HCT116 (cell line): Measurements from ENCODE around the gene FGF18. TPM values are rescaled to one million over a fixed set of nuclear protein-coding genes. Genes with fewer than 3 reads are reported as not detected.

ENCODE experiments used
- ATAC-seq: fragments of 200-7000 bp; cut with Tn5 transposase; 2 replicates; pipeline ENCODE4 v1.9.1; 2020; ENCODE audit warnings: mild to moderate bottlenecking, moderate library complexity
- BruUV-seq: library from RNA; stranded (reverse); fragments of 400-500 nt; replicated peaks from 2 replicates; lab custom pipeline; 2021; lab: Mats Ljungman, UMichigan
- CTCF ChIA-PET: fragments of 300-600 bp; sonication (Branson Sonifier 250); formaldehyde crosslinking; loops from one replicate; lab custom pipeline; 2021; ENCODE audit warnings: antibody characterized with exemption; lab: Charles Lee
- POLR2A ChIA-PET: fragments of 300-600, 350-600 bp; sonication (Branson Sonifier 250); formaldehyde crosslinking; loops from one replicate; lab custom pipeline; 2021; ENCODE audit warnings: antibody characterized with exemption; lab: Charles Lee
- RAD21 ChIA-PET, 2 experiments: fragments of 300-600 bp; sonication (Branson Sonifier 250); formaldehyde crosslinking; loops; one replicate each; lab custom pipeline; 2023; ENCODE audit warnings: low total read pairs in 2 of 2; ENCODE audit not compliant: uncharacterized antibody in 2 of 2, unreplicated experiment in 2 of 2, low non-redundant PET in 1 of 2; lab: Charles Lee
- DNase-seq: peaks from one replicate; pipeline ENCODE4 v3.0.0-alpha.2; 2010; ENCODE audit warnings: low read depth, low spot score
- H2AFZ ChIP-seq: fragments of 200-600 bp; shearing (Covaris generic), sonication (generic); 2 replicates; pipeline ENCODE4 v1.6.1; 2017; ENCODE audit warnings: low read depth, mixed run types, mixed read lengths, antibody characterized with exemption, low read length; ENCODE audit not compliant: poor library complexity, severe bottlenecking
- H3K27ac ChIP-seq: 2 replicates; pipeline ENCODE4 v1.5.1; 2012; ENCODE audit warnings: low read depth, low read length
- H3K27me3 ChIP-seq: fragments of 200-600 bp; sonication (generic); 2 replicates; pipeline ENCODE4 v1.6.1; 2016; ENCODE audit warnings: mixed run types, low read length, mixed read lengths; ENCODE audit not compliant: insufficient read depth
- H3K36me3 ChIP-seq, 2 experiments: fragments of 200-500 bp in 1 of 2; fragments of 200-600 bp in 1 of 2; sonication (Bioruptor generic) in 1 of 2; sonication (generic) in 1 of 2; 2 replicates each; pipeline versions ENCODE4 v1.5.1 to v1.6.1; 2014 to 2016; ENCODE audit warnings: low read length in 2 of 2, inconsistent platforms in 1 of 2, mixed read lengths in 1 of 2, mixed run types in 1 of 2; ENCODE audit not compliant: insufficient read depth in 2 of 2, control insufficient read depth in 1 of 2
- H3K4me1 ChIP-seq, 2 experiments: fragments of 200-600 bp in 1 of 2; sonication (generic) in 1 of 2; 2 replicates each; pipeline versions ENCODE4 v1.5.1 to v1.6.1; 2012 to 2017; ENCODE audit warnings: low read length in 2 of 2, inconsistent platforms in 1 of 2, mild to moderate bottlenecking in 1 of 2, mixed read lengths in 1 of 2, mixed run types in 1 of 2, moderate library complexity in 1 of 2; ENCODE audit not compliant: insufficient read depth in 2 of 2, control insufficient read depth in 1 of 2
- H3K4me2 ChIP-seq: fragments of 200-600 bp; sonication (generic); 2 replicates; pipeline ENCODE4 v1.6.1; 2017; ENCODE audit warnings: mixed run types, low read length, mixed read lengths
- H3K4me3 ChIP-seq, 2 experiments: fragments of 200-600 bp in 1 of 2; sonication (generic) in 1 of 2; replicated peaks in 1 of 2; 2 replicates each; pipeline ENCODE4 v1.5.1; 2011 to 2016; ENCODE audit warnings: low read length in 2 of 2, control low read depth in 1 of 2, low read depth in 1 of 2, mild to moderate bottlenecking in 1 of 2, mixed read lengths in 1 of 2, mixed run types in 1 of 2
- H3K79me2 ChIP-seq: fragments of 200-600 bp; sonication (generic); 2 replicates; pipeline ENCODE4 v1.6.1; 2017; ENCODE audit warnings: mild to moderate bottlenecking, mixed run types, low read length, moderate library complexity, mixed read lengths; ENCODE audit not compliant: insufficient read depth
- H3K9ac ChIP-seq: fragments of 200-600 bp; sonication (generic); 2 replicates; pipeline ENCODE4 v1.6.1; 2016; ENCODE audit warnings: low read length, mixed read lengths
- H3K9me2 ChIP-seq: fragments of 200-600 bp; sonication (generic), shearing (Covaris generic); 2 replicates; pipeline ENCODE4 v1.6.1; 2017; ENCODE audit warnings: mixed run types, mild to moderate bottlenecking, moderate library complexity; ENCODE audit not compliant: insufficient read depth
- H3K9me3 ChIP-seq, 2 experiments: fragments of 200-500 bp in 1 of 2; fragments of 200-600 bp in 1 of 2; sonication (Bioruptor generic) in 1 of 2; sonication (generic) in 1 of 2; 2 replicates each; pipeline ENCODE4 v1.6.1; 2014 to 2017; ENCODE audit warnings: low read length in 2 of 2, mixed read lengths in 2 of 2, inconsistent platforms in 1 of 2, low read depth in 1 of 2, mild to moderate bottlenecking in 1 of 2, mixed run types in 1 of 2, moderate library complexity in 1 of 2; ENCODE audit not compliant: control insufficient read depth in 1 of 2, insufficient read depth in 1 of 2
- H4K20me1 ChIP-seq: fragments of 200-600 bp; sonication (generic), shearing (Covaris generic); 2 replicates; pipeline ENCODE4 v1.6.1; 2017; ENCODE audit warnings: mixed run types, mild to moderate bottlenecking, moderate library complexity; ENCODE audit not compliant: insufficient read depth
- EZH2phosphoT487 ChIP-seq: fragments of 200-600 bp; IDR thresholded peaks from 2 replicates; pipeline ENCODE4 v1.6.1; 2018; ENCODE audit warnings: antibody characterized with exemption, borderline replicate concordance
- FOSL1 ChIP-seq: IDR thresholded peaks from 2 replicates; pipeline ENCODE4 v1.6.1; 2012; ENCODE audit warnings: low read depth
- POLR2AphosphoS5 ChIP-seq: IDR thresholded peaks from 2 replicates; pipeline ENCODE4 v1.6.1; 2011; ENCODE audit warnings: mild to moderate bottlenecking, low read depth, low read length, moderate library complexity
- SRF ChIP-seq: IDR thresholded peaks from 2 replicates; pipeline ENCODE4 v1.6.1; 2012; ENCODE audit warnings: low read depth
- TCF7L2 ChIP-seq: IDR thresholded peaks from 2 replicates; pipeline ENCODE4 v1.7.0; 2011; ENCODE audit warnings: borderline replicate concordance, inconsistent platforms; ENCODE audit not compliant: insufficient read depth, insufficient read length; ENCODE audit errors: extremely low read depth
- YY1 ChIP-seq: IDR thresholded peaks from 2 replicates; pipeline ENCODE4 v1.6.1; 2011; ENCODE audit warnings: low read length, low read depth, moderate library complexity, mild to moderate bottlenecking; ENCODE audit not compliant: insufficient replicate concordance; ENCODE audit errors: extremely low read depth
- ZFX ChIP-seq: fragments of 450-650 bp; IDR thresholded peaks from 2 replicates; pipeline ENCODE4 v1.6.1; 2017
- ZNF274 ChIP-seq: fragments of 200-500 bp; sonication (Bioruptor generic); IDR thresholded peaks from 2 replicates; pipeline ENCODE4 v1.6.1; 2014; ENCODE audit warnings: mild to moderate bottlenecking, low read depth, low read length, inconsistent platforms
- intact Hi-C: fragments of 100-400 bp; cut with micrococcal nuclease; formaldehyde crosslinking; loops from 2 replicates; pipeline ENCODE4 v1.10.0; 2022
- total RNA-seq: library from RNA; stranded (reverse); gene quantifications from one replicate; pipeline ENCODE4 v1.2.1, GENCODE V29; 2021; ENCODE audit not compliant: unreplicated experiment
- TF ChIP-seq, protein P1 (sequence below): IDR thresholded peaks from 2 replicates; pipeline ENCODE4 v1.6.1; 2012; ENCODE audit warnings: low read depth
- TF ChIP-seq, protein P2 (sequence below), 3 experiments: fragments of 200-600 bp in 1 of 3; sonication (generic) in 1 of 3; IDR thresholded peaks in 2 of 3; conservative IDR thresholded peaks in 1 of 3; 2 replicates each; pipeline ENCODE4 v1.5.1; 2012 to 2017; ENCODE audit warnings: low read depth in 2 of 3, low read length in 2 of 3, antibody characterized with exemption in 1 of 3, borderline replicate concordance in 1 of 3, control low read depth in 1 of 3, mild to moderate bottlenecking in 1 of 3, mixed read lengths in 1 of 3, mixed run types in 1 of 3, moderate library complexity in 1 of 3; ENCODE audit not compliant: insufficient read depth in 1 of 3
- TF ChIP-seq, protein P3 (sequence below): IDR thresholded peaks from 2 replicates; pipeline ENCODE4 v1.6.1; 2011; ENCODE audit warnings: mild to moderate bottlenecking, low read length, moderate library complexity; ENCODE audit not compliant: insufficient replicate concordance; ENCODE audit errors: extremely low read depth

The FGF18 gene
- total RNA-seq, 1 experiment from 2014 or later: 0.96 TPM

DNA sequence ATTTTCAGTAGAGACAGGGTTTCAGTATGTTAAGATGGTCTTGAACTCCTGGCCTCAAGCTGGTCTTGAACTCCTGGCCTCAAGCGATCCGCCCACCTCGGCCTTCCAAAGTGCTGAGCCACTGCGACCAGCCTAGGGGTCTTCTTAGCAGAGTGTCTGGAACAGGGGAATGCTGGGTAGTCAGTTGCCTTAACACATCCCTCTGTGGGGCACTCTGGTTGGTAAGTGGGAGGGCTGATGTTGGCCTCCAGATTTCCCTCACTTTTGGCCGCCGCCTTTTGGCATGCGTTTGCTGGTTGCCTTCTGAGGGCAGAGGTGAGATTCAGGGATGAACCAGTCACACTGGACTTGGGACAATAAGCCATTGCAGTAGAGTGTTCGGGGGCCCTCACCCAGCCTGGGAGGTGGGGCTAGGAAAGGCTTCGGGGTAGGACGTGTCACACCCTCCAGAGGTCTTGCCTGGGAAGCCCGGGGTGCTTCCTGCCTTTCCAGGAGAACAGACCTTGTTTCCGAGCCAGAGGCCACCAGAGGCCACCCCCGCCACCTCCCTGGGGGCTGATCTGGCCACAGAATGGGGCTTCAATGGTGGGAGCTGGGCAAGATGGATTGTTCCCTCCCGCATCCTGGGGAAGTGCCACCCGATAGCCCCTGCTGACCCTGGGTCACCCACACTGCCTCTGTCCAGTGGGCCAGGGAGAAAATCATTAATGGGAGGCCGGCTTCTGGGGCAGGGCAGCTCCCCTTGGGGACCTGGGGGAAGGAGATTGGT lies 13.3 kb downstream of the FGF18 start (continued):
- TF ChIP-seq, protein P1, sequence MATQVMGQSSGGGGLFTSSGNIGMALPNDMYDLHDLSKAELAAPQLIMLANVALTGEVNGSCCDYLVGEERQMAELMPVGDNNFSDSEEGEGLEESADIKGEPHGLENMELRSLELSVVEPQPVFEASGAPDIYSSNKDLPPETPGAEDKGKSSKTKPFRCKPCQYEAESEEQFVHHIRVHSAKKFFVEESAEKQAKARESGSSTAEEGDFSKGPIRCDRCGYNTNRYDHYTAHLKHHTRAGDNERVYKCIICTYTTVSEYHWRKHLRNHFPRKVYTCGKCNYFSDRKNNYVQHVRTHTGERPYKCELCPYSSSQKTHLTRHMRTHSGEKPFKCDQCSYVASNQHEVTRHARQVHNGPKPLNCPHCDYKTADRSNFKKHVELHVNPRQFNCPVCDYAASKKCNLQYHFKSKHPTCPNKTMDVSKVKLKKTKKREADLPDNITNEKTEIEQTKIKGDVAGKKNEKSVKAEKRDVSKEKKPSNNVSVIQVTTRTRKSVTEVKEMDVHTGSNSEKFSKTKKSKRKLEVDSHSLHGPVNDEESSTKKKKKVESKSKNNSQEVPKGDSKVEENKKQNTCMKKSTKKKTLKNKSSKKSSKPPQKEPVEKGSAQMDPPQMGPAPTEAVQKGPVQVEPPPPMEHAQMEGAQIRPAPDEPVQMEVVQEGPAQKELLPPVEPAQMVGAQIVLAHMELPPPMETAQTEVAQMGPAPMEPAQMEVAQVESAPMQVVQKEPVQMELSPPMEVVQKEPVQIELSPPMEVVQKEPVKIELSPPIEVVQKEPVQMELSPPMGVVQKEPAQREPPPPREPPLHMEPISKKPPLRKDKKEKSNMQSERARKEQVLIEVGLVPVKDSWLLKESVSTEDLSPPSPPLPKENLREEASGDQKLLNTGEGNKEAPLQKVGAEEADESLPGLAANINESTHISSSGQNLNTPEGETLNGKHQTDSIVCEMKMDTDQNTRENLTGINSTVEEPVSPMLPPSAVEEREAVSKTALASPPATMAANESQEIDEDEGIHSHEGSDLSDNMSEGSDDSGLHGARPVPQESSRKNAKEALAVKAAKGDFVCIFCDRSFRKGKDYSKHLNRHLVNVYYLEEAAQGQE: no peak
- TF ChIP-seq, protein P2, sequence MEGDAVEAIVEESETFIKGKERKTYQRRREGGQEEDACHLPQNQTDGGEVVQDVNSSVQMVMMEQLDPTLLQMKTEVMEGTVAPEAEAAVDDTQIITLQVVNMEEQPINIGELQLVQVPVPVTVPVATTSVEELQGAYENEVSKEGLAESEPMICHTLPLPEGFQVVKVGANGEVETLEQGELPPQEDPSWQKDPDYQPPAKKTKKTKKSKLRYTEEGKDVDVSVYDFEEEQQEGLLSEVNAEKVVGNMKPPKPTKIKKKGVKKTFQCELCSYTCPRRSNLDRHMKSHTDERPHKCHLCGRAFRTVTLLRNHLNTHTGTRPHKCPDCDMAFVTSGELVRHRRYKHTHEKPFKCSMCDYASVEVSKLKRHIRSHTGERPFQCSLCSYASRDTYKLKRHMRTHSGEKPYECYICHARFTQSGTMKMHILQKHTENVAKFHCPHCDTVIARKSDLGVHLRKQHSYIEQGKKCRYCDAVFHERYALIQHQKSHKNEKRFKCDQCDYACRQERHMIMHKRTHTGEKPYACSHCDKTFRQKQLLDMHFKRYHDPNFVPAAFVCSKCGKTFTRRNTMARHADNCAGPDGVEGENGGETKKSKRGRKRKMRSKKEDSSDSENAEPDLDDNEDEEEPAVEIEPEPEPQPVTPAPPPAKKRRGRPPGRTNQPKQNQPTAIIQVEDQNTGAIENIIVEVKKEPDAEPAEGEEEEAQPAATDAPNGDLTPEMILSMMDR (IDR thresholded peaks at IDR 0.05 in 2 of 3, conservative IDR thresholded peaks at IDR 0.05 in 1 of 3; ENCODE audit: borderline replicate concordance in 1 of 3, insufficient read depth in 1 of 3, low read depth in 2 of 3, low read length in 2 of 3): no peak
- TF ChIP-seq ZNF274: no peak
- TF ChIP-seq TCF7L2: no peak

DNA sequence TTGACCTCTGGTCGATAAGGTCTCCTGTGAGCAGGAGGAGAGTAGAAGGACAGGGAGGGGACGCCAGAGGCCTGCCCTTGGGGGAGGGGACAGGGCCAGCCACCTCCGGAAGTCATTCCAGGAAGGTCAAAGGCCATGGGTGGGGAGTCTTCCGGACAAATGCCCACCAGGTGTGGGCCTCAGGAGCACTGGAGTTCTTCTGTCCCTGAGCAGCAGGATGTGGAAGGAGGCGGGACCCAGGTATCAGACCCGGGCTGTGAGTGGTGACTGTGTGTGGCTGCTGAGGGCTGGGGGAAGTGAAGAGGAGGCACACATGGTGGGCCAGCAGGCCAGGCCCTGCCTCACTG lies 13.9 kb downstream of the FGF18 start:
- Histone ChIP-seq H4K20me1 (no peaks in the 10 kb centered on the region), H3K27me3 (no peaks in the 10 kb centered on the region), H3K9me3 (no peaks in the 10 kb centered on the region), H3K79me2 (no peaks in the 10 kb centered on the region), H3K9me2 (no peaks in the 10 kb centered on the region), H2AFZ (no peak overlapping the region), H3K4me2 (no peak overlapping the region), H3K9ac (no peak overlapping the region), H3K27ac (no peak overlapping the region), H3K36me3 (no peaks in the 10 kb centered on the region), H3K4me3 (no peak overlapping the region), H3K4me1 (no peaks in the 10 kb centered on the region)
- no TSS peak for BruUV-seq
- intact Hi-C loops: no loop called here
- no peak for ATAC-seq
- RAD21 ChIA-PET: no interaction called here
- POLR2A ChIA-PET: no interaction called here
- no peak for DNase-seq
- CTCF ChIA-PET: no interaction called here
- TF ChIP-seq SRF: no peak
- TF ChIP-seq POLR2AphosphoS5: no peak
- TF ChIP-seq ZFX: no peak
- TF ChIP-seq EZH2phosphoT487: no peak
- TF ChIP-seq, protein P3, sequence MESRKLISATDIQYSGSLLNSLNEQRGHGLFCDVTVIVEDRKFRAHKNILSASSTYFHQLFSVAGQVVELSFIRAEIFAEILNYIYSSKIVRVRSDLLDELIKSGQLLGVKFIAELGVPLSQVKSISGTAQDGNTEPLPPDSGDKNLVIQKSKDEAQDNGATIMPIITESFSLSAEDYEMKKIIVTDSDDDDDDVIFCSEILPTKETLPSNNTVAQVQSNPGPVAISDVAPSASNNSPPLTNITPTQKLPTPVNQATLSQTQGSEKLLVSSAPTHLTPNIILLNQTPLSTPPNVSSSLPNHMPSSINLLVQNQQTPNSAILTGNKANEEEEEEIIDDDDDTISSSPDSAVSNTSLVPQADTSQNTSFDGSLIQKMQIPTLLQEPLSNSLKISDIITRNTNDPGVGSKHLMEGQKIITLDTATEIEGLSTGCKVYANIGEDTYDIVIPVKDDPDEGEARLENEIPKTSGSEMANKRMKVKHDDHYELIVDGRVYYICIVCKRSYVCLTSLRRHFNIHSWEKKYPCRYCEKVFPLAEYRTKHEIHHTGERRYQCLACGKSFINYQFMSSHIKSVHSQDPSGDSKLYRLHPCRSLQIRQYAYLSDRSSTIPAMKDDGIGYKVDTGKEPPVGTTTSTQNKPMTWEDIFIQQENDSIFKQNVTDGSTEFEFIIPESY: no peak
- no peak for TF ChIP-seq ZNF274
- TF ChIP-seq FOSL1: no peak
- TF ChIP-seq YY1: no peak
- no peak for TF ChIP-seq TCF7L2
